ENCODE results near the gene MFSD6. TPM values are rescaled to one million over a fixed set of nuclear protein-coding genes. Genes with fewer than 3 reads are reported as not detected.

MFSD6 gene
- total and polyA plus RNA-seq, 4 donors, result 15.0 to 52.0 (median 42.3) TPM

GRCh38 chr2:190446750-190447516 lies 38.8 kb downstream of the MFSD6 start:
- H3K9me3 ChIP-seq (ENCODE audit: control insufficient read depth, insufficient read depth, low read length), result no peaks in the 10 kb centered on the region
- no peak for DNase-seq (ENCODE audit: low read depth in 4 of 6, low spot score in 6 of 6)
- no peak overlapping the region for H3K4me3 ChIP-seq (ENCODE audit: low read depth, low read length)
- no peaks in the 10 kb centered on the region for H3K27me3 ChIP-seq (ENCODE audit: control insufficient read depth, insufficient read depth, low read length)
- no peaks in the 10 kb centered on the region for H3K4me1 ChIP-seq (ENCODE audit: control insufficient read depth, insufficient read depth, low read length)
- H3K27ac ChIP-seq (ENCODE audit: low read depth, low read length), result no peak overlapping the region
- H3K36me3 ChIP-seq (ENCODE audit: control insufficient read depth, insufficient read depth, low read length), result no peaks in the 10 kb centered on the region
- no CpG with 5 or more reads among the region's 3 CpGs for WGBS (ENCODE audit: insufficient coverage)

DNA sequence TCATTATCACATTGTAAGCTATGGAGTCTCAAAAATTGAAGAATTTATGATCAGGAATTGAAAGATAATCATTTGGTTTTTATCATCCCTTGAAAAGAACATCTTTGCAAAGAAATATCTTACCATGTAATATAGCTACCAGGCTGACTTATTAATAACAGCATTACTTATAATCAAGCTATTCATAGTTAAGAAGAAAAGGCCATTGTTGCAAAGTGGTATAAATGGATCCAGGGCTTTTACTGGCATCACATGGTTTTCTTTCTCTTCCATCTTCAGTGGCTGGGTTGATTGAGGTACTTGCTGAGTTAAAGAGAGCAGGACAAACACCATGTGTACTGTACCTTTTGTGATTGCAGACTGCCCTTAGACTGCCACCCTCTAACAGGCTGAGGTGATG lies 39.6 kb downstream of the MFSD6 start:
- Histone ChIP-seq H3K27ac (ENCODE audit: low read depth, low read length) (no peak overlapping the region), H3K4me3 (ENCODE audit: low read depth, low read length) (no peak overlapping the region), H3K4me1 (ENCODE audit: control insufficient read depth, insufficient read depth, low read length) (no peaks in the 10 kb centered on the region), H3K9me3 (ENCODE audit: control insufficient read depth, insufficient read depth, low read length) (no peaks in the 10 kb centered on the region), H3K27me3 (ENCODE audit: control insufficient read depth, insufficient read depth, low read length) (no peaks in the 10 kb centered on the region), H3K36me3 (ENCODE audit: control insufficient read depth, insufficient read depth, low read length) (no peaks in the 10 kb centered on the region)
- DNase-seq (ENCODE audit: low read depth in 4 of 6, low spot score in 6 of 6), result no peak

GRCh38 chr2:190449925-190450324 lies 41.8 kb downstream of the MFSD6 start:
- H3K27me3 ChIP-seq (ENCODE audit: control insufficient read depth, insufficient read depth, low read length), result no peaks in the 10 kb centered on the region
- no peak for DNase-seq (ENCODE audit: low read depth in 4 of 6, low spot score in 6 of 6)
- H3K36me3 ChIP-seq (ENCODE audit: control insufficient read depth, insufficient read depth, low read length), result no peaks in the 10 kb centered on the region
- no CpG with 5 or more reads among the region's 3 CpGs for WGBS (ENCODE audit: insufficient coverage)
- H3K27ac ChIP-seq (ENCODE audit: low read depth, low read length), result no peak overlapping the region
- no peak overlapping the region for H3K4me3 ChIP-seq (ENCODE audit: low read depth, low read length)
- H3K9me3 ChIP-seq (ENCODE audit: control insufficient read depth, insufficient read depth, low read length), result no peaks in the 10 kb centered on the region
- no peaks in the 10 kb centered on the region for H3K4me1 ChIP-seq (ENCODE audit: control insufficient read depth, insufficient read depth, low read length)

- no peak overlapping the region for H3K27ac ChIP-seq (ENCODE audit: low read depth, low read length)
- no CpG with 5 or more reads among the region's 2 CpGs for WGBS (ENCODE audit: insufficient coverage)
Measured at GRCh38 chr2:190450363-190450762, 42.2 kb downstream of the MFSD6 start.

GRCh38 chr2:190451561-190452176 lies 43.5 kb downstream of the MFSD6 start:
- Histone ChIP-seq H3K27ac (ENCODE audit: low read depth, low read length) (no peak overlapping the region), H3K4me1 (ENCODE audit: control insufficient read depth, insufficient read depth, low read length) (no peaks in the 10 kb centered on the region), H3K27me3 (ENCODE audit: control insufficient read depth, insufficient read depth, low read length) (no peaks in the 10 kb centered on the region), H3K36me3 (ENCODE audit: control insufficient read depth, insufficient read depth, low read length) (no peaks in the 10 kb centered on the region), H3K4me3 (ENCODE audit: low read depth, low read length) (no peak overlapping the region), H3K9me3 (ENCODE audit: control insufficient read depth, insufficient read depth, low read length) (no peaks in the 10 kb centered on the region)
- 44% methylated on average over 1 of the region's 2 CpGs for WGBS (ENCODE audit: insufficient coverage)
- DNase-seq (ENCODE audit: low read depth in 4 of 6, low spot score in 6 of 6), result no peak

More at GRCh38 chr2:190450363-190450762, 42.2 kb downstream of the MFSD6 start:
- no peaks in the 10 kb centered on the region for H3K4me1 ChIP-seq (ENCODE audit: control insufficient read depth, insufficient read depth, low read length)
- no peaks in the 10 kb centered on the region for H3K36me3 ChIP-seq (ENCODE audit: control insufficient read depth, insufficient read depth, low read length)
- H3K9me3 ChIP-seq (ENCODE audit: control insufficient read depth, insufficient read depth, low read length), result no peaks in the 10 kb centered on the region
- H3K27me3 ChIP-seq (ENCODE audit: control insufficient read depth, insufficient read depth, low read length), result no peaks in the 10 kb centered on the region
- no peak for DNase-seq (ENCODE audit: low read depth in 4 of 6, low spot score in 6 of 6)
- no peak overlapping the region for H3K4me3 ChIP-seq (ENCODE audit: low read depth, low read length)

DNA sequence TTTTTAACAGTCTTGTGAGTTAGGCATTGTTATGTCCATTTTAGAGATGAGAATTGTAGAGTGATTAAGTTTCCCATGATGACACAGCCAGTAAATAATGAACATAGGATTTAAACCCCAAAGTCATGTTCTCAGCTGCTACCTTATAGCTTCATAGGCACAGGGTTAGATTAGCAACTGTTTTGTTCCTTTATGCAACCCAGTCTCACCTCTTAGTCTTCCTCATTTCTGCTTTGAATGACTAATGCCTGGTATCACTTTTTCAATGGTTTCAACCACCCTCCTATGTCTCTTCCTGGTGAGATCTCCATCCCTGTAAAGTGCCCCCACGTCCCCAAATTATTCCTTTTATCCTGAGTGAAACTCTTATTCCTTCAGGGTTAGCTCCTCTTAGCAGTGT lies 44.3 kb downstream of the MFSD6 start:
- Histone ChIP-seq H3K27me3 (ENCODE audit: control insufficient read depth, insufficient read depth, low read length) (no peaks in the 10 kb centered on the region), H3K4me3 (ENCODE audit: low read depth, low read length) (no peak overlapping the region), H3K36me3 (ENCODE audit: control insufficient read depth, insufficient read depth, low read length) (no peaks in the 10 kb centered on the region), H3K4me1 (ENCODE audit: control insufficient read depth, insufficient read depth, low read length) (no peaks in the 10 kb centered on the region), H3K27ac (ENCODE audit: low read depth, low read length) (no peak overlapping the region), H3K9me3 (ENCODE audit: control insufficient read depth, insufficient read depth, low read length) (no peaks in the 10 kb centered on the region)
- no peak for DNase-seq (ENCODE audit: low read depth in 4 of 6, low spot score in 6 of 6)
- no CpG with 5 or more reads among the region's 1 CpG for WGBS (ENCODE audit: insufficient coverage)

DNA sequence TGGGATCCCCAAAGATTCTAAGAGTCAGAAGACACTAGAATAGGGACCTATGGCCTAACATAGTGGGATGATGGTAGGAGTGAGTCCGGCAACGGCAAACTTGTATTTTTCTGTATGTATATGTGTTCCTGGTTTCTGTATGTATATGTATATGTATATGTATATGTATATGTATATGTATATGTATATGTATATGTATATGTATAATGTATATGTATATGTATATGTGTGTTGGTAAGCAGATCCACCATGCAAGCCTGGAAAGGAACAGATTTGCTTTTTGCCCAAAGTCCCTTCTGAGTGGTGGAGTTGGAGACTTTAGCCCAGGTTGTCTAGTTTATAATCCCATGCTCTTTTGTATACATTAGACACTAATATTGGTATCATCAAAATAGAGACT lies 46.6 kb downstream of the MFSD6 start:
- no peaks in the 10 kb centered on the region for H3K9me3 ChIP-seq (ENCODE audit: control insufficient read depth, insufficient read depth, low read length)
- DNase-seq (ENCODE audit: low read depth in 4 of 6, low spot score in 6 of 6), result no peak
- no peaks in the 10 kb centered on the region for H3K36me3 ChIP-seq (ENCODE audit: control insufficient read depth, insufficient read depth, low read length)
- no peak overlapping the region for H3K27ac ChIP-seq (ENCODE audit: low read depth, low read length)
- H3K4me3 ChIP-seq (ENCODE audit: low read depth, low read length), result no peak overlapping the region
- H3K4me1 ChIP-seq (ENCODE audit: control insufficient read depth, insufficient read depth, low read length), result no peaks in the 10 kb centered on the region
- H3K27me3 ChIP-seq (ENCODE audit: control insufficient read depth, insufficient read depth, low read length), result no peaks in the 10 kb centered on the region
- WGBS (ENCODE audit: insufficient coverage), result no CpG with 5 or more reads among the region's 2 CpGs

DNA sequence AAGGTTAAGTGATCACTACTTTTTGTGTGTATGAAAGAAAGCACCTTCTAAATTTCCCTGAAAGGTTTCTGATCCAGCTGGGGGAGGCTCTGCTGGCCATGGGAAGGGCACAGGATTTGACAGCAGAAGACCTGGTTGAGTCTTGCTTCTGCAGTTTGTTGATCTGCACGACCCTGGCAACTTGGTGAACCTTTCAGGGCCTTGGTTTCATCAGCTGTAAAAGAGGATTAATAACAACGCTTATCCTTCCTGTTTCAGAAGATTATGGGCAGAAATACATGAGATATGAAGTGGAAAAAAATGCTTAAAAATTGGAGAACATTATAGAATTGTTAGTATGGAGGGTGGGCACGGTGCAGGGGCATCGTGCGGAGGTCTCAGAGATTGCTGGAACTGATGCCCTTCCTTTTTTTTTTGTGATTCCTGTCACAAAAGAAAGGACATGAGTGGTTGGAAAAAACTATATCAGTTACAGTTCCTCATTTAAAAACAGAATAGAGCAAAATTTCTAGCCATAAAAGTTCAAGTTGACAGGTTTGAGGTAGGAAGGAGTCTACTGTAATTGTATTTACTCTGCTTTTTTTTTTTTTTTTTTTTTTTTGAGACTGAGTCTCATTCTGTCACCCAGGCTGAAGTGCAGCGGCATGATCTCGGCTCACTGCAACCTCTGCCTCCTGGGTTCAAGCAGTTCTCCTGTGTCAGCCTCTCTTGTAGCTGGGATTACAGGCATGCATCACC lies 47.4 kb downstream of the MFSD6 start:
- WGBS (ENCODE audit: insufficient coverage), result 95% methylated on average over 7 of the region's 7 CpGs
- no peaks in the 10 kb centered on the region for H3K36me3 ChIP-seq (ENCODE audit: control insufficient read depth, insufficient read depth, low read length)
- DNase-seq (ENCODE audit: low read depth in 4 of 6, low spot score in 6 of 6), result no peak
- no peak overlapping the region for H3K4me3 ChIP-seq (ENCODE audit: low read depth, low read length)
- H3K9me3 ChIP-seq (ENCODE audit: control insufficient read depth, insufficient read depth, low read length), result no peaks in the 10 kb centered on the region
- no peaks in the 10 kb centered on the region for H3K27me3 ChIP-seq (ENCODE audit: control insufficient read depth, insufficient read depth, low read length)
- H3K27ac ChIP-seq (ENCODE audit: low read depth, low read length), result no peak overlapping the region
- H3K4me1 ChIP-seq (ENCODE audit: control insufficient read depth, insufficient read depth, low read length), result no peaks in the 10 kb centered on the region

DNA sequence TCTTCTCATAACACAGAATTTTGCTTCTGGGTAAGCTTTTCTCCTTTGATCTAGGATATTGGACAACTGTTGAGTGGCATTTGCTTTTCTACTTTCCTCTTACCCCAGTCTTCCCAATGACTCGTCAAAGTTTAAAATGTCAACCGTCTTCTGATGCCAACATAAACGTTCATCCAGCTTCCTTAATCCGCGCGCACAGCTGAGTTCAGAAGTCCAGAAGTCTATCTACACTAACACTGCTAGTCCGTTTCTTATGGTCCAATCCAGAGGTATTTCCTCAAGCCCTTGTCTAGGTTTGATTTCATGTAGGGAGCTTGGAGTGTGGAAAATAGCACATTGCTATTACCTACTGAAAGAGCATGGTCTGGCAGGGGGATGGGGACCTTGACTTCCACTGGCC lies 48.7 kb downstream of the MFSD6 start:
- Histone ChIP-seq H3K36me3 (ENCODE audit: control insufficient read depth, insufficient read depth, low read length) (no peaks in the 10 kb centered on the region), H3K27me3 (ENCODE audit: control insufficient read depth, insufficient read depth, low read length) (no peaks in the 10 kb centered on the region), H3K4me3 (ENCODE audit: low read depth, low read length) (no peak overlapping the region), H3K4me1 (ENCODE audit: control insufficient read depth, insufficient read depth, low read length) (no peaks in the 10 kb centered on the region), H3K27ac (ENCODE audit: low read depth, low read length) (no peak overlapping the region), H3K9me3 (ENCODE audit: control insufficient read depth, insufficient read depth, low read length) (no peaks in the 10 kb centered on the region)
- 92% methylated on average over 6 of the region's 7 CpGs for WGBS (ENCODE audit: insufficient coverage)
- DNase-seq (ENCODE audit: low read depth in 4 of 6, low spot score in 6 of 6), result no peak
